Non-pigmented ciliary epithelial cell (primary cell): ENCODE results near the gene UTP14A.
"Not testable (repeated sequence)": the region's sequence is repeated elsewhere in the genome, so short reads cannot be mapped to it uniquely, and the experiment has no call there.

Source experiments
- DNase-seq: peaks from one replicate; pipeline ENCODE4 v3.0.0-alpha.2; 2010; ENCODE audit warnings: low read depth

Gene UTP14A, protein sequence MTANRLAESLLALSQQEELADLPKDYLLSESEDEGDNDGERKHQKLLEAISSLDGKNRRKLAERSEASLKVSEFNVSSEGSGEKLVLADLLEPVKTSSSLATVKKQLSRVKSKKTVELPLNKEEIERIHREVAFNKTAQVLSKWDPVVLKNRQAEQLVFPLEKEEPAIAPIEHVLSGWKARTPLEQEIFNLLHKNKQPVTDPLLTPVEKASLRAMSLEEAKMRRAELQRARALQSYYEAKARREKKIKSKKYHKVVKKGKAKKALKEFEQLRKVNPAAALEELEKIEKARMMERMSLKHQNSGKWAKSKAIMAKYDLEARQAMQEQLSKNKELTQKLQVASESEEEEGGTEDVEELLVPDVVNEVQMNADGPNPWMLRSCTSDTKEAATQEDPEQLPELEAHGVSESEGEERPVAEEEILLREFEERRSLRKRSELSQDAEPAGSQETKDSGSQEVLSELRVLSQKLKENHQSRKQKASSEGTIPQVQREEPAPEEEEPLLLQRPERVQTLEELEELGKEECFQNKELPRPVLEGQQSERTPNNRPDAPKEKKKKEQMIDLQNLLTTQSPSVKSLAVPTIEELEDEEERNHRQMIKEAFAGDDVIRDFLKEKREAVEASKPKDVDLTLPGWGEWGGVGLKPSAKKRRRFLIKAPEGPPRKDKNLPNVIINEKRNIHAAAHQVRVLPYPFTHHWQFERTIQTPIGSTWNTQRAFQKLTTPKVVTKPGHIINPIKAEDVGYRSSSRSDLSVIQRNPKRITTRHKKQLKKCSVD

GRCh38 chrX:129905787-129906580 is at the start of gene UTP14A:
UTP14A (plus strand) TSS chrX:129906164; CDS start chrX:129906211, 47 bp downstream.
- DNase-seq: peak; percentile 56

DNA sequence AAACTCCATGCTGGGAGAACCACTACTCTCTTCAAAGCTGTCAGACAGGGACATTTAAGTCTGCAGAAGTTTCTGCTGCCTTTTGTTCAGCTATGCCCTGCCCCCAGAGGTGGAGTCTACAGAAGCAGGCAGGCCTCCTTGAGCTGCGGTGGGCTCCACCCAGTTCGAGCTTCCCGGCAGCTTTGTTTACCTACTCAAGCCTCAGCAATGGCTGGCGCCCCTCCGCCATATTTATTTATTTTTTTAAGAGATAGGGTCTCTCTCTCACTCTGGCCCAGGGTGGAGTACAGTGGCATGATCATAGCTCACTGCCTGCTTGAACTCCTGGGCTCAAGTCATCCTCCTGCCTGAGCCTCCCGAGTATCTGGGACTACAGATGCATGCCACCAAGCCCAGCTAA is 46.8 kb upstream of the UTP14A start:
- not testable (repeated sequence) for DNase-seq

- not testable (repeated sequence) for DNase-seq
Observed at GRCh38 chrX:129866321-129866720, 39.6 kb upstream of the UTP14A start.

GRCh38 chrX:129872524-129872923 is 33.4 kb upstream of the UTP14A start:
- DNase-seq: no peak

DNA sequence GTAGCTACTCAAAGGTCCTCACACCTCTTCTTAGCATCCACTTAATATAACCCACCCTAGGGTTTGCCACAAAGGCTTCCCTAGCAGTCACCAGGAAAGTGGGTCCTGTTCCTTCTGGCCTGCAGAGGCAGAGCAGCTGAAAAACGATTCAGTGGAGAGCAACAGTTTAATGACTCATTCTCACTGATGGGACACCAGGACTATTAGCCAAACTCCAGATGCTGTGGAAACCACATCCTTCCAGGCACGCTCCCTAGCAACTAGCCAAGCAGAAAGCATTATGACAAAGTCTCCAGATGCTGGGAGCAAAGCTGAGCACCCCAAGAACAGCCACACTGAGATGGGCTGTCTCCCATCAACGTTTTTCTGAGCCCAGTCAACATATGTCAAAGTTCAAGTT is 30.3 kb upstream of the UTP14A start:
- DNase-seq: peak; percentile 44

- DNase-seq: peak; percentile 36
Observed at GRCh38 chrX:129876771-129877305, 29.1 kb upstream of the UTP14A start.

DNA sequence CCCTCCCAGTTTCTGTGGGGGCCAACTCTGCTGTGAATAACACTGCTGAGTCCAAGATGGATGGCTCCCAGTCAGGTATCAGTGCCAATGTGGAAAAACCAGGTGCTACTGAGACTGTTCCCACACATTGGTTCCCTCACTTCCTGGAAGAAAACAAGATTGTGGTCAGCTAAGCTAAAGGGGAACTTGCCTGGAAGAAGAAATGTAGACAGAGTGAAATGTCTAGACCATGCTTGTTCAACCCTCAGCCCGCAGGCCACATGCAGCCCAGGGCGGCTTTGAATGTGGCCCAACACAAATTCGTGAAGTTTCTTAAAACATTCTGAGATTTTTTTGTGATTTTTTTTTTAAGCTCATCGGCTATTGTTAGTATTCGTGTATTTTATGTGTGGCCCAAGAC is 28.6 kb upstream of the UTP14A start:
- no peak for DNase-seq

DNA sequence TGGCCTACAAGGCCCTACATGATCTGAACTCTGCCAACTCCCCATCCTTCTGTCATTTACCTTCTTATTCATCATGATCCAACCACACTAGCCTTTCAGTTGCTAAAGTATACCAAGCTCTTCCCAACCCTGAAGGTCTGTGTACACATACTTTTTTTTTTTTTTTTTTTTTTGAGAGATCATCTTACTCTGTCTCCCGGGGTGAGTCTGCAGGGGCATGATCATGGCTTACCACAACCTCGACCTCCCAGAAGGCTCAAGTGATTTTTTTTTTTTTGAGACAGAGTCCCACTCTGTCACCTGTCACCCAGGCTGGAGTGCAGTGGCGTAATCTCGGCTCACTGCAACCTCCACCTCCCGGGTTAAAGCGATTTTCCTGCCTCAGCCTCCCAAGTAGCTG is 5.9 kb upstream of the UTP14A start:
- no peak for DNase-seq

DNA sequence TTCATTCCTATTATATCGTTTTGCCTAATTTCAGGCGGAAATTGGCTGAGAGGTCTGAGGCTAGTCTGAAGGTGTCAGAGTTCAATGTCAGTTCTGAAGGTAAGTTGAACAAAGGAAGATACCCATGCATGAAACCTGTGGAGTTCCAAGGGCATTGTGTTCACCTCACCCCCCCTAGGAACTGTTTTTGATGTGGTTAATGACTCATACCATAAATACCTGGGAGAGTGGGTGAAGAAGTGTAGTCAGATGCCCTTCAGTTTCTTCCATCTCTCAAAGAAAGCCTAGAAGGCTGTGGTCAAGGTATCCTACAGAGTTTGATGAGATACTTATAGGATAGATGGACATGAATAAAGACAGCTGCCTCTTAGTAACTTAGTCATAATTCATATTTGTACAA is 2.7 kb downstream of the UTP14A start:
- no peak for DNase-seq

DNA sequence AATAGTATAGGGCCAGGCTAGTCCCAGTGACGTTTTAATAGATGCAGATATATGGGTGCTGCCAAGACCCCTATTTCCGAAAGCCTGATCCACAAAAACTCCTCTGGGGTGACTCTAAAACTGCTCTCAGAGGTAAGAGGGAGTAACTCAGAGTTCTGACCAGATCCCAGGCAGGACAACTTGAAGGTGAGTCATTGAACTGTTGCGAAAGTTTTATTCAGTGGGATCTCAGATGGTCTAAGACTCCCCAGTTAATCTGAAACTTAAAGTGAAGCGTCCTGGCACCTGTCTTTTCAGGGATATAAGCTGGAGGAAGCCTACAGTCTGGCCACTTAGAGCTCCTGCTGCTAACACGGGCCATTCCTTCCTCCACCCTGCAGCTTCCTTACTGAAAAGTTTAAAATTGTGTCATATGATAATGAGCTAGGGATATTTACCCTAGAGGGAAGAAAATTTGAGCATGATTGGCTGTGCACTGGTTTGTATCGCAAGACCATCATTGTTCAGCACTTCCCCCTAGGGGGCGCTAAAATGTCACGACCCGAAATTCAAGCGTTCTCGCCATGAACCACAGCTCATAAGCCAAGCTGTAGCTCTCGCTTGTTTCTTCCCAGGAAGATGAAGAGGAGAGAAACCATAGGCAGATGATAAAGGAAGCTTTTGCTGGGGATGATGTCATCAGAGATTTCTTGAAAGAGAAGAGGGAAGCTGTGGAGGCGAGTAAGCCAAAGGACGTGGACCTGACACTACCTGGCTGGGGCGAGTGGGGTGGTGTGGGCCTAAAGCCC is 19.5 kb downstream of the UTP14A start:
- no peak for DNase-seq

- no peak for DNase-seq
Observed at GRCh38 chrX:129930941-129931410, 25.0 kb downstream of the UTP14A start.

DNA sequence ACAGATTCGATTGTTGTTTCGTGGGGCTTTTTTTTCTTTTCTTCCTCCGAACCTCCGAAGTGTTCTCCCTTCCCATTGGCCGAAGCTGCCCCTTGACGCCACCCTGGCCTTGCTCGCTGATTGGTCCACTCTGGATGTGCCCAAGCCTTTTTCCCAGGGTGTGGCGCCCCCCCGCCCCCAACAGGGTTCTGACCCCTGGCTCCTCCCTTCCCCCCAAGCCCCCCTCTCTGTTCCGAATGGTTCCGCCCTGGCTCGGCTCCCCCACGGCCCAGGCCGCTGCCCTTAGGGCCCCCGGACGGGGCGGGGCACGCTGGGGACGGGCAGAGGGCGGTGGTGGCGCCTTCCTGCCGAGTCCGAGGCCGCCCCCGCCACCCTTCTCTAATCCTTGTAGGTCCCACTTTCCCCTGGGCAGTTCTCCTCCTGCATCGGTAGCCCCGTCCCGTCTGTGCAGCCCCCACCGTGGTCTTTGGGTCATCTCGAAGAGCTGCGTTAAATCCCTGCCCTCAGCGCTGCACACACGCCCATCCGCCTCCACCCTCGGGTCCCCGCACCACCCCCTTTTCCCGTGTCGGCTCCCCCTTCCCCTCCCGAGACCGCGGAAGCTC is 25.5 kb downstream of the UTP14A start:
- DNase-seq: peak; percentile 65

GRCh38 chrX:129932016-129932820 is 26.3 kb downstream of the UTP14A start:
- peak; percentile 53 for DNase-seq

- DNase-seq: no peak
Observed at GRCh38 chrX:129932821-129933321, 26.9 kb downstream of the UTP14A start.

GRCh38 chrX:129933700-129934099 is 27.7 kb downstream of the UTP14A start:
- no peak for DNase-seq

DNA sequence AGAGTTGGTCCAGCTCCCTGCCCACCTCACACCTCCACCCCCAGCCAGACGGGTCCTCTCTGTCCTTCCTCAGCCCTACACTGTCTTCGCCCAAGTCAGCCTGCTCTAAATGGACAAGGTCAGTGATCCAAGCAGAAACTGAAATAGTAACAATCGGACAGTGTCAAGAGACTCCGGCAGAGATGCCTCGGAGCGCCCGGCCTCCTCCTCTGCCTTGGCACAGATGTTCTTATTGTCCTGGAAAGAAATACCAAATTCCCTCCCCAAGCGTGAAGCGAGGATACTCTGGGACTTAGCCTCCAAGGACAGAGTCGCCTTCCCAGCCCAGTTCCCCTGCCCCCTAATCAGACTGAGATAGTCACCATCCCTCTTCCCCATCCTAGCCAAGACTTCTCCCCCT is 28.5 kb downstream of the UTP14A start:
- no peak for DNase-seq

GRCh38 chrX:129934952-129935351 is 29.0 kb downstream of the UTP14A start:
- no peak for DNase-seq

GRCh38 chrX:129938081-129938480 is 32.1 kb downstream of the UTP14A start:
- no peak for DNase-seq

DNA sequence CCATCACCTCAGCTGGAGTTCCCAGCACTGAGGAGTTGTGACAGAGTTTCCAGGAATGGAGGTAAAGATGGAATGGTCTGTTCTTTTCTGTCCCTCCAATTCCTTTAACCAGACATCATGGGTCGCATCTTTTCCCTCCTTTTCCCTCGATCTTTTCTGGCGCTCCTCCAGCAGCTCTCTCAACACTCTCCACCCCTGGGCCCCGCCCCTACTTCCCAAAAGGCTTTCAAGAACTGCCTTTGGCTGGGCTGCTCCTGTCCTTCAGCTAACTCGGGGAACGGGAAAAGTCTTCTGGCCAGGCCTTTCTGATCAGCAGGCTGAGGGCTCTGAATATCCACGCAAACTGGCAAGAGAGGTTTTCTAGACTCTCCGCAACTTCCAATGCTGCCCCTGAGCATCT is 34.0 kb downstream of the UTP14A start:
- DNase-seq: no peak

GRCh38 chrX:129940721-129941120 is 34.8 kb downstream of the UTP14A start:
- no peak for DNase-seq
